DND-41 (cell line): Measurements from ENCODE around the gene GPR101.

Experiments used
- ATAC-seq: fragments of 200-7000 bp; cut with Tn5 transposase; 3 replicates; pipeline ENCODE4 v1.9.1; 2021; ENCODE audit warnings: low read depth; ENCODE audit not compliant: insufficient read depth
- DNase-seq: peaks from one replicate; pipeline ENCODE4 v3.0.0-alpha.2; 2020
- H2AFZ ChIP-seq: 2 replicates; pipeline ENCODE4 v1.6.0; 2012; ENCODE audit warnings: low read depth, low read length
- H3K27ac ChIP-seq: 2 replicates; pipeline ENCODE4 v1.5.1; 2012; ENCODE audit warnings: low read length, inconsistent platforms
- H3K27me3 ChIP-seq: fragments of 200-600 bp; sonication (generic); 2 replicates; pipeline ENCODE4 v1.6.0; 2012; ENCODE audit warnings: low read length, mild to moderate bottlenecking, inconsistent platforms; ENCODE audit not compliant: insufficient read depth, poor library complexity
- H3K36me3 ChIP-seq: 2 replicates; pipeline ENCODE4 v1.5.1; 2012; ENCODE audit warnings: low read length, inconsistent platforms; ENCODE audit not compliant: insufficient read depth
- H3K4me1 ChIP-seq: 2 replicates; pipeline ENCODE4 v1.5.1; 2012; ENCODE audit warnings: mild to moderate bottlenecking, low read length; ENCODE audit not compliant: insufficient read depth
- H3K4me2 ChIP-seq: 2 replicates; pipeline ENCODE4 v1.6.0; 2012; ENCODE audit warnings: mild to moderate bottlenecking, moderate library complexity, low read length, inconsistent platforms; ENCODE audit not compliant: insufficient read depth
- H3K4me3 ChIP-seq, 2 experiments: fragments of 200-600 bp in 1 of 2; shearing (Covaris generic) in 1 of 2; 2 replicates each; pipeline ENCODE4 v1.5.1; 2012 to 2016; ENCODE audit warnings: inconsistent platforms in 2 of 2, low read length in 2 of 2, mild to moderate bottlenecking in 2 of 2, low read depth in 1 of 2, moderate library complexity in 1 of 2
- H3K79me2 ChIP-seq: 2 replicates; pipeline ENCODE4 v1.6.0; 2012; ENCODE audit warnings: low read length, inconsistent platforms; ENCODE audit not compliant: insufficient read depth
- H3K9ac ChIP-seq: 2 replicates; pipeline ENCODE4 v1.6.0; 2012; ENCODE audit warnings: low read depth, mild to moderate bottlenecking, inconsistent platforms, low read length, moderate library complexity
- H3K9me3 ChIP-seq: 2 replicates; pipeline ENCODE4 v1.5.1; 2012; ENCODE audit warnings: low read length, moderate library complexity, mild to moderate bottlenecking, inconsistent platforms; ENCODE audit not compliant: insufficient read depth, severe bottlenecking
- H4K20me1 ChIP-seq: 2 replicates; pipeline ENCODE4 v1.6.0; 2012; ENCODE audit warnings: low read length; ENCODE audit not compliant: insufficient read depth
- EZH2 ChIP-seq: IDR thresholded peaks from 3 replicates; pipeline ENCODE4 v1.6.1; 2012; ENCODE audit warnings: borderline replicate concordance, low read depth, mild to moderate bottlenecking, moderate library complexity, low read length, inconsistent platforms; ENCODE audit not compliant: severe bottlenecking
- TF ChIP-seq, protein P1 (sequence below): IDR thresholded peaks from 2 replicates; pipeline ENCODE4 v1.5.1; 2012; ENCODE audit warnings: borderline replicate concordance, low read length, moderate library complexity, mild to moderate bottlenecking; ENCODE audit not compliant: poor library complexity, severe bottlenecking; ENCODE audit errors: extremely low read depth

Gene GPR101

DNA sequence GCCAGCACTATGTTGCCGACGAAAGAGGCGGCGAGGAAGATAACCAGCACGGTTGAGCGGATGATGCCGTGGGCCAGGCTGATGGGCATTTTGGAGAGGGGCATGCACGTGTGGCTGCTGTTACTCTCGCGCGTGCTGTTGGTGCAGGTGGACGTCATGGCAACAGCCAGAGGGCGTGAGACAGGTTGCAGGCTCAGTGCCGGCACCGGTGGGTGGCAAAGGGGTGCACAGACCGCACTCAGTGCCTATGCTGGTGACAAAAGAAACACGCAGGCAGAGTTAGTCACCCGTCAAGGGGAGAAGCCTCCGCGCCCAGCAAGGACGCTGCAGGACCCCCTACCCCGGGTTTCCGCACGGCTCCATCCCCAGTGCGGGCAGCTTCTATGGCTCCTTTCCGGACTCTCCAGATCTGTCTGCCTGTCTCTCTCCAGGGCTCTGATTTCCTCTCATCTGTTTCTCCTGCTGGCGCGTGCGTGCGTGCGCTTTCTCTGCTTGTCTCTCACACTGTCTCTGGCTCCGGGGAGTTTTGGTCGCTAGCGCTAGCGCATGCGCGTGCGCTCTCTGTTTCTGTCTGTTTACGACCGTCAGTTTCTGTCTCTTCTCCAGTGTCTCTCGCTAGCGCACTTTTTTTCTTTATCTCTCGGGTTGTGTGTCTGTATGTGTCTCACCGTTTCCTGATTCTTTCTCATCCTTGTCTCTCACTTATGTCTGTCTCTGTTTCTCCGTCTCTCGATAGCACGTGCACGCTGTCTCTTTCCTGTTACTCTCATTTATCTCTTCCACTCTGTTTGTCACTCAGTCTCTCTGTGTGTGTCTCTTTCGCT lies 2.1 kb downstream of the GPR101 start:
- H3K4me3 ChIP-seq, result peak overlapping the region; percentile 23 to 64; a peak in 3 of 4 replicates
- no peaks in the 10 kb centered on the region for H3K36me3 ChIP-seq
- peak overlapping the region; percentile 100 for H3K4me2 ChIP-seq
- peak overlapping the region; percentile 43 for H3K9ac ChIP-seq
- no peaks in the 10 kb centered on the region for H3K79me2 ChIP-seq
- H2AFZ ChIP-seq, result peak overlapping the region; percentile 84
- H3K27me3 ChIP-seq, result peaks cover 25% of the 10 kb centered on the region
- no peaks in the 10 kb centered on the region for H4K20me1 ChIP-seq
- ATAC-seq, result peak; percentile 91
- H3K27ac ChIP-seq, result peak overlapping the region; percentile 5; the same call in 1 of the 2 replicates
- no peaks in the 10 kb centered on the region for H3K9me3 ChIP-seq
- TF ChIP-seq EZH2, result no peak
- TF ChIP-seq, protein P1, sequence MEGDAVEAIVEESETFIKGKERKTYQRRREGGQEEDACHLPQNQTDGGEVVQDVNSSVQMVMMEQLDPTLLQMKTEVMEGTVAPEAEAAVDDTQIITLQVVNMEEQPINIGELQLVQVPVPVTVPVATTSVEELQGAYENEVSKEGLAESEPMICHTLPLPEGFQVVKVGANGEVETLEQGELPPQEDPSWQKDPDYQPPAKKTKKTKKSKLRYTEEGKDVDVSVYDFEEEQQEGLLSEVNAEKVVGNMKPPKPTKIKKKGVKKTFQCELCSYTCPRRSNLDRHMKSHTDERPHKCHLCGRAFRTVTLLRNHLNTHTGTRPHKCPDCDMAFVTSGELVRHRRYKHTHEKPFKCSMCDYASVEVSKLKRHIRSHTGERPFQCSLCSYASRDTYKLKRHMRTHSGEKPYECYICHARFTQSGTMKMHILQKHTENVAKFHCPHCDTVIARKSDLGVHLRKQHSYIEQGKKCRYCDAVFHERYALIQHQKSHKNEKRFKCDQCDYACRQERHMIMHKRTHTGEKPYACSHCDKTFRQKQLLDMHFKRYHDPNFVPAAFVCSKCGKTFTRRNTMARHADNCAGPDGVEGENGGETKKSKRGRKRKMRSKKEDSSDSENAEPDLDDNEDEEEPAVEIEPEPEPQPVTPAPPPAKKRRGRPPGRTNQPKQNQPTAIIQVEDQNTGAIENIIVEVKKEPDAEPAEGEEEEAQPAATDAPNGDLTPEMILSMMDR, result no peak
- peak; percentile 65 for DNase-seq
- H3K4me1 ChIP-seq, result peaks cover 18% of the 10 kb centered on the region

DNA sequence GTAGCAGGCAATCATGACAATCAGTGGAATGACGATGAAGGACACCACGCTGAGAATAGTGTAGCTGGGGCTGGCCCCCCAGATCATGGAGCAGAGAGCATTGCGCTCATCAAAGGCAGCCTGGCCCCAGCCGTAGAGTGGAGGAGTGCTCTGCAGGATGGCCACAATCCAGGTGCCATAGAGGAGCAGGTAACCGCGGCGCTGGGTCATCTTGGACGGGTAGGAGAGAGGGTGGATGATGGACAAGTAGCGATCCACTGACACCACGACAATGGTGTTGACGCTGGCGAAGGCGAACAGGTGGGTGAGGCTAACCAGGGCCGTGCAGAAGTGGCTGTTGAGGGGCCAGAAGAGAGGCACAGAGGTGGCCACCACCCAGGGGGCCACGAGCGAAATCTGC lies 2.8 kb downstream of the GPR101 start:
- ATAC-seq (no peak), DNase-seq (no peak)
- H3K79me2 ChIP-seq, result no peaks in the 10 kb centered on the region
- no peaks in the 10 kb centered on the region for H3K9me3 ChIP-seq
- H3K4me1 ChIP-seq, result peaks cover 18% of the 10 kb centered on the region
- H3K4me2 ChIP-seq, result peak overlapping the region; percentile 100
- no peaks in the 10 kb centered on the region for H4K20me1 ChIP-seq
- H3K4me3 ChIP-seq, result peak overlapping the region in 1 of 2 experiments; percentile 64; a peak in 2 of 4 replicates
- TF ChIP-seq EZH2, result no peak
- TF ChIP-seq, protein P1, result no peak
- H3K9ac ChIP-seq, result no peak overlapping the region
- H3K36me3 ChIP-seq, result no peaks in the 10 kb centered on the region
- peak overlapping the region; percentile 84; the same call in 1 of the 2 replicates for H2AFZ ChIP-seq
- no peak overlapping the region for H3K27ac ChIP-seq
- peaks cover 27% of the 10 kb centered on the region for H3K27me3 ChIP-seq

DNA sequence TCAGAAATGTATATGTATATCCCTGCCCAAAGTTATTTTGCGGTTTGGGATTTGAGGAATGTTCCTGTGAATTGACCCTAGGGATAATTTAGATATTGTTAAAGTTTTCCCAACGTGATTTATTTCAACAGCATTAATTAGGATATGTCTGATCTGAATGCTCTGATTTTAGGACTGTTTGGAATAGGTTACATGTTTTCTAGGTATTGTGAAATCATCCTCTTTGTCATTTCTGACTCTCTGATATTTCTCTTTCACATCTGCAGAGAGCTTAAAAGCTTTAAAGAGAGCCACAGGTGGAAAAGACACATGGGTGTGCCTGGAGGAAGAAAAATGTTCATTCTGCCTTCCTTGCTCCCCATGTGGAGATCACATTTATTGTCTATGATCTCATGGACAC lies 5.1 kb downstream of the GPR101 start:
- H3K27me3 ChIP-seq, result peaks cover 30% of the 10 kb centered on the region
- no peak overlapping the region for H3K27ac ChIP-seq
- H3K4me2 ChIP-seq, result no peak overlapping the region
- no peaks in the 10 kb centered on the region for H3K79me2 ChIP-seq
- ATAC-seq, result no peak
- H4K20me1 ChIP-seq, result no peaks in the 10 kb centered on the region
- TF ChIP-seq, protein P1, result no peak
- no peak for TF ChIP-seq EZH2
- no peaks in the 10 kb centered on the region for H3K9me3 ChIP-seq
- H3K4me1 ChIP-seq, result peaks cover 18% of the 10 kb centered on the region
- DNase-seq, result no peak
- H3K4me3 ChIP-seq, result no peak overlapping the region
- no peaks in the 10 kb centered on the region for H3K36me3 ChIP-seq
- no peak overlapping the region for H2AFZ ChIP-seq
- H3K9ac ChIP-seq, result no peak overlapping the region
